H9 (cell line): ENCODE measurements around the gene WDR37. TPM values are rescaled to one million over a fixed set of nuclear protein-coding genes. Genes with fewer than 3 reads are reported as not detected.
A peak's percentile ranks its signal among the peaks of the same experiment; 100 is the strongest.

ENCODE experiments used
- DNase-seq: peaks from one replicate; pipeline ENCODE4 v3.0.0-alpha.2; 2017
- H2AFZ ChIP-seq: one replicate; pipeline ENCODE4 v1.6.1; 2013; ENCODE audit warnings: mild to moderate bottlenecking, low read length, control low read depth, moderate library complexity
- H2AK5ac ChIP-seq: 2 replicates; pipeline ENCODE4 v1.6.1; 2013; ENCODE audit warnings: low read length, control low read depth, mixed read lengths; ENCODE audit not compliant: insufficient read length
- H2BK120ac ChIP-seq: one replicate; pipeline ENCODE4 v1.6.1; 2013; ENCODE audit warnings: low read depth, mild to moderate bottlenecking, low read length, control low read depth, inconsistent platforms; ENCODE audit not compliant: poor library complexity, severe bottlenecking
- H2BK12ac ChIP-seq: 2 replicates; pipeline ENCODE4 v1.6.1; 2013; ENCODE audit warnings: low read length, control low read depth, mixed read lengths, low read depth; ENCODE audit not compliant: insufficient read length
- H2BK15ac ChIP-seq: 2 replicates; pipeline ENCODE4 v1.6.1; 2013; ENCODE audit warnings: low read depth, low read length, control low read depth
- H2BK20ac ChIP-seq: one replicate; pipeline ENCODE4 v1.6.1; 2013; ENCODE audit warnings: low read depth, mild to moderate bottlenecking, low read length, control low read depth, inconsistent platforms; ENCODE audit not compliant: poor library complexity, severe bottlenecking
- H2BK5ac ChIP-seq: 2 replicates; pipeline ENCODE4 v1.6.1; 2013; ENCODE audit warnings: low read length, control low read depth, mixed read lengths; ENCODE audit not compliant: insufficient read length
- H3K14ac ChIP-seq: 2 replicates; pipeline ENCODE4 v1.6.1; 2013; ENCODE audit warnings: low read length, control low read depth; ENCODE audit not compliant: insufficient read depth
- H3K18ac ChIP-seq: 2 replicates; pipeline ENCODE4 v1.6.1; 2013; ENCODE audit warnings: low read depth, mild to moderate bottlenecking, mixed read lengths, low read length, control low read depth; ENCODE audit not compliant: insufficient read length
- H3K23ac ChIP-seq: 2 replicates; pipeline ENCODE4 v1.6.1; 2013; ENCODE audit warnings: low read length, control low read depth, mixed read lengths, low read depth; ENCODE audit not compliant: insufficient read length
- H3K23me2 ChIP-seq: 2 replicates; pipeline ENCODE4 v1.6.1; 2013; ENCODE audit warnings: low read depth, mild to moderate bottlenecking, mixed read lengths, low read length, control low read depth; ENCODE audit not compliant: insufficient read length, poor library complexity, severe bottlenecking
- H3K27ac ChIP-seq: 2 replicates; pipeline ENCODE4 v1.5.1; 2013; ENCODE audit warnings: low read length, control low read depth, mixed read lengths, low read depth; ENCODE audit not compliant: insufficient read length
- H3K27me3 ChIP-seq: 2 replicates; pipeline ENCODE4 v1.6.1; 2013; ENCODE audit warnings: low read length, control low read depth, inconsistent platforms; ENCODE audit not compliant: insufficient read depth
- H3K4ac ChIP-seq: 2 replicates; pipeline ENCODE4 v1.6.1; 2013; ENCODE audit warnings: low read depth, mild to moderate bottlenecking, control low read depth, inconsistent platforms, low read length, moderate library complexity
- H3K4me1 ChIP-seq: 2 replicates; pipeline ENCODE4 v1.6.1; 2013; ENCODE audit warnings: low read length, control low read depth, inconsistent platforms; ENCODE audit not compliant: insufficient read depth
- H3K4me2 ChIP-seq: 2 replicates; pipeline ENCODE4 v1.6.1; 2013; ENCODE audit warnings: low read length, control low read depth, mixed read lengths; ENCODE audit not compliant: insufficient read length, insufficient read depth
- H3K56ac ChIP-seq: 2 replicates; pipeline ENCODE4 v1.6.1; 2013; ENCODE audit warnings: low read depth, mild to moderate bottlenecking, mixed read lengths, low read length, control low read depth; ENCODE audit not compliant: insufficient read length
- H3K79me1 ChIP-seq: 2 replicates; pipeline ENCODE4 v1.6.1; 2013; ENCODE audit warnings: low read depth, mild to moderate bottlenecking, moderate library complexity, low read length, control low read depth, inconsistent platforms; ENCODE audit not compliant: insufficient read depth, poor library complexity, severe bottlenecking
- H3K79me2 ChIP-seq: 2 replicates; pipeline ENCODE4 v1.6.1; 2013; ENCODE audit warnings: low read length, control low read depth, inconsistent platforms; ENCODE audit not compliant: insufficient read depth
- H3K9ac ChIP-seq: 2 replicates; pipeline ENCODE4 v1.6.1; 2013; ENCODE audit warnings: low read length, control low read depth, mixed read lengths; ENCODE audit not compliant: insufficient read length; ENCODE audit errors: extremely low read depth
- H3K9me3 ChIP-seq: one replicate; pipeline ENCODE4 v1.6.1; 2013; ENCODE audit warnings: low read depth, low read length, inconsistent platforms; ENCODE audit not compliant: control insufficient read depth
- H3T11ph ChIP-seq: one replicate; pipeline ENCODE4 v1.6.1; 2013; ENCODE audit warnings: mild to moderate bottlenecking, low read length, control low read depth, inconsistent platforms
- H4K20me1 ChIP-seq: one replicate; pipeline ENCODE4 v1.6.1; 2013; ENCODE audit not compliant: control insufficient read depth, insufficient read length, insufficient read depth
- H4K5ac ChIP-seq: 2 replicates; pipeline ENCODE4 v1.6.1; 2013; ENCODE audit warnings: low read depth, mild to moderate bottlenecking, mixed read lengths, low read length, control low read depth; ENCODE audit not compliant: insufficient read length
- H4K8ac ChIP-seq: replicated peaks from 2 replicates; pipeline ENCODE4 v1.6.1; 2013; ENCODE audit warnings: low read length, control low read depth, mixed read lengths, low read depth; ENCODE audit not compliant: insufficient read length
- H4K91ac ChIP-seq: 2 replicates; pipeline ENCODE4 v1.6.1; 2013; ENCODE audit warnings: low read depth, mild to moderate bottlenecking, moderate library complexity, mixed read lengths, low read length, control low read depth; ENCODE audit not compliant: insufficient read length
- H3K27ac Mint-ChIP-seq, 3 experiments: 2 replicates in 2 of 3; 3 replicates in 1 of 3; pipeline ENCODE4 v1.8.0; 2020 to 2021; ENCODE audit warnings: mixed read lengths in 3 of 3, mild to moderate bottlenecking in 1 of 3, moderate library complexity in 1 of 3
- H3K27me3 Mint-ChIP-seq: 2 replicates; pipeline ENCODE4 v1.8.0; 2021; ENCODE audit warnings: low read depth, mild to moderate bottlenecking, moderate library complexity, mixed read lengths
- H3K36me3 Mint-ChIP-seq, 3 experiments: 2 replicates in 2 of 3; 3 replicates in 1 of 3; pipeline ENCODE4 v1.8.0; 2020 to 2021; ENCODE audit warnings: low read depth in 3 of 3, mixed read lengths in 3 of 3; ENCODE audit not compliant: insufficient read depth in 1 of 3
- H3K4me1 Mint-ChIP-seq, 2 experiments: 2 replicates each; pipeline ENCODE4 v1.8.0; 2020; ENCODE audit warnings: mixed read lengths in 2 of 2
- H3K4me3 Mint-ChIP-seq, 2 experiments: 2 replicates in 1 of 2; 3 replicates in 1 of 2; pipeline ENCODE4 v1.8.0; 2020 to 2021; ENCODE audit warnings: mild to moderate bottlenecking in 2 of 2, mixed read lengths in 2 of 2, moderate library complexity in 1 of 2
- H3K9me3 Mint-ChIP-seq, 2 experiments: 2 replicates in 1 of 2; 3 replicates in 1 of 2; pipeline ENCODE4 v1.8.0; 2020; ENCODE audit warnings: mild to moderate bottlenecking in 2 of 2, mixed read lengths in 2 of 2, moderate library complexity in 1 of 2
- WGBS: extraction: QIAGEN DNeasy Blood & Tissue Kit; methylation state at CpG from one replicate; pipeline ENCODE4 v1.1.7; 2013; ENCODE audit warnings: missing lambda C conversion rate, low lambda C conversion rate, mixed read lengths; ENCODE audit not compliant: insufficient read length; ENCODE audit errors: extremely low coverage; 5-methylcytosine and 5-hydroxymethylcytosine counted together
- total RNA-seq: library from RNA; stranded (reverse); gene quantifications from 2 replicates; pipeline ENCODE4 v1.2.1, GENCODE V29; 2021
- TF ChIP-seq, protein P1 (sequence below): fragments of 200-600 bp; sonication (generic); conservative IDR thresholded peaks from 3 replicates; pipeline ENCODE4 v1.8.0; 2021; ENCODE audit warnings: antibody characterized with exemption, mild to moderate bottlenecking

The WDR37 gene
- total RNA-seq, 1 experiment from 2014 or later: 13.1 TPM

- Histone ChIP-seq H3K14ac (no peak overlapping the region), H3K79me1 (no peaks in the 10 kb centered on the region), H3K4me1 (no peaks in the 10 kb centered on the region), H3K27ac (no peak overlapping the region), H3K23ac (no peak overlapping the region), H3K79me2 (no peaks in the 10 kb centered on the region), H3K18ac (no peak overlapping the region), H2BK5ac (no peak overlapping the region), H2AFZ (no peak overlapping the region), H4K8ac (no peak overlapping the region), H4K5ac (no peak overlapping the region), H2BK15ac (no peak overlapping the region), H3K56ac (no peak overlapping the region), H2BK120ac (no peak overlapping the region), H3K9me3 (no peaks in the 10 kb centered on the region), H2BK12ac (no peak overlapping the region), H2BK20ac (no peak overlapping the region), H4K91ac (no peak overlapping the region), H3K4ac (no peak overlapping the region), H3K9ac (no peak overlapping the region), H3K27me3 (no peaks in the 10 kb centered on the region), H3T11ph (no peak overlapping the region), H2AK5ac (no peak overlapping the region), H3K4me2 (no peak overlapping the region), H3K23me2 (no peaks in the 10 kb centered on the region), H4K20me1 (no peaks in the 10 kb centered on the region)
- H3K27me3 Mint-ChIP-seq: no peaks in the 10 kb centered on the region
- WGBS: no CpG with 5 or more reads among the region's 10 CpGs
- peaks cover 4 to 9% of the 10 kb centered on the region in 2 experiments; a peak in 3 of 4 replicates for H3K4me1 Mint-ChIP-seq
- no peak for DNase-seq
- TF ChIP-seq, protein P1, sequence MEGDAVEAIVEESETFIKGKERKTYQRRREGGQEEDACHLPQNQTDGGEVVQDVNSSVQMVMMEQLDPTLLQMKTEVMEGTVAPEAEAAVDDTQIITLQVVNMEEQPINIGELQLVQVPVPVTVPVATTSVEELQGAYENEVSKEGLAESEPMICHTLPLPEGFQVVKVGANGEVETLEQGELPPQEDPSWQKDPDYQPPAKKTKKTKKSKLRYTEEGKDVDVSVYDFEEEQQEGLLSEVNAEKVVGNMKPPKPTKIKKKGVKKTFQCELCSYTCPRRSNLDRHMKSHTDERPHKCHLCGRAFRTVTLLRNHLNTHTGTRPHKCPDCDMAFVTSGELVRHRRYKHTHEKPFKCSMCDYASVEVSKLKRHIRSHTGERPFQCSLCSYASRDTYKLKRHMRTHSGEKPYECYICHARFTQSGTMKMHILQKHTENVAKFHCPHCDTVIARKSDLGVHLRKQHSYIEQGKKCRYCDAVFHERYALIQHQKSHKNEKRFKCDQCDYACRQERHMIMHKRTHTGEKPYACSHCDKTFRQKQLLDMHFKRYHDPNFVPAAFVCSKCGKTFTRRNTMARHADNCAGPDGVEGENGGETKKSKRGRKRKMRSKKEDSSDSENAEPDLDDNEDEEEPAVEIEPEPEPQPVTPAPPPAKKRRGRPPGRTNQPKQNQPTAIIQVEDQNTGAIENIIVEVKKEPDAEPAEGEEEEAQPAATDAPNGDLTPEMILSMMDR: no peak
- no peak overlapping the region for H3K4me3 Mint-ChIP-seq
- H3K27ac Mint-ChIP-seq: peak overlapping the region in 2 of 3 experiments; percentile 17 to 90; a peak in 2 of 7 replicates
- H3K9me3 Mint-ChIP-seq: 0 out of 5 replicates have a peak, but pooled peaks cover 0 to 2% of the 10 kb centered on the region in 2 experiments
- peaks cover 33 to 57% (median 48%) of the 10 kb centered on the region in 3 experiments for H3K36me3 Mint-ChIP-seq
Observed at GRCh38 chr10:1020460-1020859, 35.7 kb upstream of the WDR37 start.
